ENCODE measurements around the gene STAM.

GRCh38 chr10:17665747-17666146 lies 21.8 kb downstream of the STAM start:
- no peak for TF ChIP-seq EZH2 (IDR thresholded peaks at IDR 0.05; ENCODE audit: low read length)
- TF ChIP-seq CTCF (optimal IDR thresholded peaks at IDR 0.05 in 1 of 3, IDR thresholded peaks at IDR 0.05 in 1 of 3, conservative IDR thresholded peaks at IDR 0.05 in 1 of 3; ENCODE audit: extremely low read depth in 1 of 3, insufficient read depth in 2 of 3, low read length in 3 of 3), result no peak

All from keratinocyte (primary cell).